Retina (tissue), 1 donor: ENCODE data around the gene PSPH.
"Not testable (repeated sequence)": the region's sequence is repeated elsewhere in the genome, so short reads cannot be mapped to it uniquely, and the experiment has no call there.

ENCODE experiments used
- DNase-seq: peaks from one replicate; pipeline ENCODE4 v3.0.0-alpha.2; 2016

PSPH gene

GRCh38 chr7:56051339-56052191 is at the start of gene PSPH, which contains the start of gene CCT6A:
TSS of gene PSPH (minus strand) at chr7:56051444. CDS start at chr7:56021212, 30,232 bp downstream.
TSS of gene CCT6A (plus strand) at chr7:56051765. CDS start at chr7:56051849, 84 bp downstream.
- peak; percentile 98 for DNase-seq

GRCh38 chr7:56099653-56100052 is 48.4 kb upstream of the PSPH start:
- DNase-seq, result no peak

- not testable (repeated sequence) for DNase-seq
These were observed 47.2 kb upstream of the PSPH start for GRCh38 chr7:56098187-56099008.

- DNase-seq, result no peak
These were observed 46.5 kb upstream of the PSPH start for GRCh38 chr7:56097700-56098099.

GRCh38 chr7:56092789-56093531 is 41.7 kb upstream of the PSPH start, which contains the start of gene PHKG1:
TSS of gene PHKG1 (minus strand) at chr7:56092952. CDS start at chr7:56088941, 4,011 bp downstream.
- no peak for DNase-seq

- DNase-seq, result not testable (repeated sequence)
These were observed 41.1 kb upstream of the PSPH start for GRCh38 chr7:56092388-56092787.

GRCh38 chr7:56091591-56091990 is 40.3 kb upstream of the PSPH start:
- DNase-seq, result no peak

- no peak for DNase-seq
These were observed 36.2 kb upstream of the PSPH start for GRCh38 chr7:56087445-56087844.

GRCh38 chr7:56086761-56087160 is 35.5 kb upstream of the PSPH start:
- DNase-seq, result no peak

GRCh38 chr7:56083150-56083785 is 32.0 kb upstream of the PSPH start:
- no peak for DNase-seq

GRCh38 chr7:56081626-56082340 is 30.5 kb upstream of the PSPH start:
- DNase-seq, result no peak

GRCh38 chr7:56080726-56081435 is 29.6 kb upstream of the PSPH start:
- not testable (repeated sequence) for DNase-seq

- no peak for DNase-seq
These were observed 28.4 kb upstream of the PSPH start for GRCh38 chr7:56079450-56080185.

GRCh38 chr7:56078196-56078595 is 27.0 kb upstream of the PSPH start:
- no peak for DNase-seq

- DNase-seq, result no peak
These were observed 26.4 kb upstream of the PSPH start for GRCh38 chr7:56077681-56078080.

GRCh38 chr7:56074371-56074791 is 23.1 kb upstream of the PSPH start:
- peak; percentile 92 for DNase-seq

- DNase-seq, result not testable (repeated sequence)
These were observed 15.1 kb upstream of the PSPH start for GRCh38 chr7:56066376-56066775.

GRCh38 chr7:56063882-56064625 is 12.8 kb upstream of the PSPH start, which contains the start of gene SUMF2:
TSS of gene SUMF2 (plus strand) at chr7:56064286. CDS start at chr7:56064312, 26 bp downstream.
- peak; percentile 94 for DNase-seq

- no peak for DNase-seq
These were observed 12.2 kb upstream of the PSPH start for GRCh38 chr7:56063500-56063881.
